ENCODE results near the gene MAGI3. TPM values are rescaled to one million over a fixed set of nuclear protein-coding genes. Genes with fewer than 3 reads are reported as not detected.

The MAGI3 gene
- polyA plus RNA-seq, 1 donor from 2014 or later: 10.8 TPM

- H3K4me3 ChIP-seq (ENCODE audit: low read length): no peak overlapping the region
- no peaks in the 10 kb centered on the region for H3F3A ChIP-seq (ENCODE audit: insufficient read depth, low read length, poor library complexity, severe bottlenecking)
- H3K27me3 ChIP-seq (ENCODE audit: insufficient read depth, low read depth, low read length): no peaks in the 10 kb centered on the region
- H2AFZ ChIP-seq (ENCODE audit: low read depth, low read length): no peak overlapping the region
- no peak overlapping the region for H3K4me2 ChIP-seq (ENCODE audit: low read length)
- TF ChIP-seq MXI1 (conservative IDR thresholded peaks at IDR 0.05; ENCODE audit: poor library complexity, severe bottlenecking) (no peak), POLR2AphosphoS5 (IDR thresholded peaks at IDR 0.05) (no peak)
- H3K9me3 ChIP-seq (ENCODE audit: low read length): no peaks in the 10 kb centered on the region
- no peaks in the 10 kb centered on the region for H3K9me2 ChIP-seq (ENCODE audit: insufficient read depth, low read length)
- no peak overlapping the region for H3K9ac ChIP-seq (ENCODE audit: low read length)
- H3K27ac ChIP-seq (ENCODE audit: low read length): no peak overlapping the region
- no peaks in the 10 kb centered on the region for H3K79me2 ChIP-seq (replicated peaks; ENCODE audit: insufficient read depth, low read length)
- no peaks in the 10 kb centered on the region for H4K20me1 ChIP-seq (ENCODE audit: insufficient read depth)
- no peaks in the 10 kb centered on the region for H3K36me3 ChIP-seq (ENCODE audit: insufficient read depth, low read length)
These were observed 269.8 kb downstream of the MAGI3 start for GRCh38 chr1:113660088-113660487.

GRCh38 chr1:113662101-113662500 lies 271.8 kb downstream of the MAGI3 start:
- Histone ChIP-seq H3K4me3 (ENCODE audit: low read length) (no peak overlapping the region), H3K36me3 (ENCODE audit: insufficient read depth, low read length) (no peaks in the 10 kb centered on the region), H4K20me1 (ENCODE audit: insufficient read depth) (no peaks in the 10 kb centered on the region), H3K79me2 (replicated peaks; ENCODE audit: insufficient read depth, low read length) (no peaks in the 10 kb centered on the region), H3K9me2 (ENCODE audit: insufficient read depth, low read length) (no peaks in the 10 kb centered on the region), H2AFZ (ENCODE audit: low read depth, low read length) (no peak overlapping the region), H3K9me3 (ENCODE audit: low read length) (no peaks in the 10 kb centered on the region), H3K4me2 (ENCODE audit: low read length) (no peak overlapping the region), H3F3A (ENCODE audit: insufficient read depth, low read length, poor library complexity, severe bottlenecking) (no peaks in the 10 kb centered on the region), H3K27ac (ENCODE audit: low read length) (no peak overlapping the region), H3K27me3 (ENCODE audit: insufficient read depth, low read depth, low read length) (no peaks in the 10 kb centered on the region), H3K9ac (ENCODE audit: low read length) (no peak overlapping the region)
- TF ChIP-seq MXI1 (conservative IDR thresholded peaks at IDR 0.05; ENCODE audit: poor library complexity, severe bottlenecking) (no peak), REST (IDR thresholded peaks at IDR 0.05; ENCODE audit: borderline replicate concordance) (no peak), POLR2AphosphoS5 (IDR thresholded peaks at IDR 0.05) (no peak), TAF1 (IDR thresholded peaks at IDR 0.05; ENCODE audit: low read depth) (no peak), SMC3 (conservative IDR thresholded peaks at IDR 0.05; ENCODE audit: poor library complexity) (no peak), CTCF (IDR thresholded peaks at IDR 0.05; ENCODE audit: poor library complexity, severe bottlenecking) (no peak), RAD21 (conservative IDR thresholded peaks at IDR 0.05) (no peak), EP300 (conservative IDR thresholded peaks at IDR 0.05; ENCODE audit: poor library complexity, severe bottlenecking) (no peak)

- H2AFZ ChIP-seq (ENCODE audit: low read depth, low read length): no peak overlapping the region
- no peaks in the 10 kb centered on the region for H3K27me3 ChIP-seq (ENCODE audit: insufficient read depth, low read depth, low read length)
- no peak overlapping the region for H3K9ac ChIP-seq (ENCODE audit: low read length)
- no peaks in the 10 kb centered on the region for H3K79me2 ChIP-seq (replicated peaks; ENCODE audit: insufficient read depth, low read length)
- no peaks in the 10 kb centered on the region for H3F3A ChIP-seq (ENCODE audit: insufficient read depth, low read length, poor library complexity, severe bottlenecking)
- H3K9me2 ChIP-seq (ENCODE audit: insufficient read depth, low read length): no peaks in the 10 kb centered on the region
- no peak overlapping the region for H3K4me3 ChIP-seq (ENCODE audit: low read length)
- H3K27ac ChIP-seq (ENCODE audit: low read length): no peak overlapping the region
- H4K20me1 ChIP-seq (ENCODE audit: insufficient read depth): no peaks in the 10 kb centered on the region
- H3K9me3 ChIP-seq (ENCODE audit: low read length): no peaks in the 10 kb centered on the region
- H3K36me3 ChIP-seq (ENCODE audit: insufficient read depth, low read length): no peaks in the 10 kb centered on the region
- H3K4me2 ChIP-seq (ENCODE audit: low read length): no peak overlapping the region
- TF ChIP-seq EP300 (conservative IDR thresholded peaks at IDR 0.05; ENCODE audit: poor library complexity, severe bottlenecking): no peak
- TF ChIP-seq CTCF (IDR thresholded peaks at IDR 0.05; ENCODE audit: poor library complexity, severe bottlenecking): no peak
- no peak for TF ChIP-seq EZH2 (IDR thresholded peaks at IDR 0.05; ENCODE audit: borderline replicate concordance, insufficient read depth, low read length, poor library complexity, severe bottlenecking)
- TF ChIP-seq POLR2AphosphoS5 (IDR thresholded peaks at IDR 0.05): no peak
- no peak for TF ChIP-seq REST (IDR thresholded peaks at IDR 0.05; ENCODE audit: borderline replicate concordance)
- TF ChIP-seq MXI1 (conservative IDR thresholded peaks at IDR 0.05; ENCODE audit: poor library complexity, severe bottlenecking): no peak
- no peak for TF ChIP-seq TAF1 (IDR thresholded peaks at IDR 0.05; ENCODE audit: low read depth)
- no peak for TF ChIP-seq RAD21 (conservative IDR thresholded peaks at IDR 0.05)
These were observed 273.0 kb downstream of the MAGI3 start for GRCh38 chr1:113663165-113663951.

All from neural cell (in vitro differentiated cells).